ENCODE measurements around the gene SLC6A6.

- TF ChIP-seq CTCF (IDR thresholded peaks at IDR 0.05) (no peak), POLR2A (IDR thresholded peaks at IDR 0.05) (no peak)
These were observed 36.5 kb downstream of the SLC6A6 start for GRCh38 chr3:14438929-14439328.

Data from lower leg skin (tissue), 3 donors.